Measurements from ENCODE around the gene DLK1. TPM values are rescaled to one million over a fixed set of nuclear protein-coding genes. Genes with fewer than 3 reads are reported as not detected.

DLK1 gene
- total and polyA plus RNA-seq, 11 donors: 1.4 to 52.4 (median 9.3) TPM

GRCh38 chr14:100713705-100714104, 13.0 kb upstream of the DLK1 start:
- intact Hi-C loops (cut with DNase I): no loop called here
- no peak for TF ChIP-seq POLR2A (IDR thresholded peaks at IDR 0.05)
- TF ChIP-seq, protein P1, sequence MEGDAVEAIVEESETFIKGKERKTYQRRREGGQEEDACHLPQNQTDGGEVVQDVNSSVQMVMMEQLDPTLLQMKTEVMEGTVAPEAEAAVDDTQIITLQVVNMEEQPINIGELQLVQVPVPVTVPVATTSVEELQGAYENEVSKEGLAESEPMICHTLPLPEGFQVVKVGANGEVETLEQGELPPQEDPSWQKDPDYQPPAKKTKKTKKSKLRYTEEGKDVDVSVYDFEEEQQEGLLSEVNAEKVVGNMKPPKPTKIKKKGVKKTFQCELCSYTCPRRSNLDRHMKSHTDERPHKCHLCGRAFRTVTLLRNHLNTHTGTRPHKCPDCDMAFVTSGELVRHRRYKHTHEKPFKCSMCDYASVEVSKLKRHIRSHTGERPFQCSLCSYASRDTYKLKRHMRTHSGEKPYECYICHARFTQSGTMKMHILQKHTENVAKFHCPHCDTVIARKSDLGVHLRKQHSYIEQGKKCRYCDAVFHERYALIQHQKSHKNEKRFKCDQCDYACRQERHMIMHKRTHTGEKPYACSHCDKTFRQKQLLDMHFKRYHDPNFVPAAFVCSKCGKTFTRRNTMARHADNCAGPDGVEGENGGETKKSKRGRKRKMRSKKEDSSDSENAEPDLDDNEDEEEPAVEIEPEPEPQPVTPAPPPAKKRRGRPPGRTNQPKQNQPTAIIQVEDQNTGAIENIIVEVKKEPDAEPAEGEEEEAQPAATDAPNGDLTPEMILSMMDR (IDR thresholded peaks at IDR 0.05): no peak
- Histone ChIP-seq H3K9me3 (no peaks in the 10 kb centered on the region), H3K27me3 (peaks cover 0 to 38% (median 12%) of the 10 kb centered on the region in 9 donors), H3K4me3 (no peak overlapping the region), H3K4me1 (peaks cover 0 to 23% (median 7%) of the 10 kb centered on the region in 12 donors), H3K27ac (no peak overlapping the region), H3K36me3 (no peaks in the 10 kb centered on the region)
- no peak for ATAC-seq
- WGBS, 4 donors: 65 to 75% (median 71%) methylated on average over 10 of the region's 10 CpGs
- no peak for DNase-seq

DNA sequence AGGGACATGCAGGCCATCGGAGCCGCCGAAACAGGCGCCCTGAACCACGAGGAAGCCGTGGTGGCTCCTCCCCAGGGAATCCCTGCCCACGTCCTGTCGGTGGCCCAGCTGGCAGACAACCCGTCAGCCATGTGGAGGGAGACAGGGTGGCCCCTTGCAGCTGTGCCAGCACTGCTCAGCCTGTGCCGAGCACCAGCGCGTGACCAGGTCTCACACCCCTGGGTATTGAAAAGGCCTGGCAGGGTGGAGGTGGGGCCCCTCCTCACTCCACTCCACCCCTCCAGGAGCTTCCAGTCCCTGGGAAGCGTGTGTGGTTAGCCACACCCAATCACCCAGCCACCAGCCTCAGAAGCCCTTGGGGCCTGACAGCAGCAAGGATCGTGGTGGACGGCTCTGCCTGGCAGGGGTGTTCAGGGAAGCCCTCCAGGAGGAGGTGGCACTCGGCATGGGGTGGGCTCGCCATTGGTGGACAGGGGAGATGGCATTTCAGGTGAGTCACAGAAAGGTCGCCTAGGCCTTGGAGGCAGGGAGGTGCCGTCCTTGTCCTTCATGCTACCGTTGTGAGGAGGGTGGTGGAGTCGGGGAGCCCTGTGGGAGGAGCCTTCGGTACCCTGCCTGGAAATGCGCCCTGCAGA, 12.3 kb upstream of the DLK1 start:
- TF ChIP-seq, protein P1 (IDR thresholded peaks at IDR 0.05): no peak
- no peak for TF ChIP-seq POLR2A (IDR thresholded peaks at IDR 0.05)
- no peak overlapping the region for H3K27ac ChIP-seq
- no peaks in the 10 kb centered on the region for H3K9me3 ChIP-seq
- H3K4me1 ChIP-seq: peaks cover 0 to 16% (median 4%) of the 10 kb centered on the region in 12 donors
- 59 to 77% (median 62%) methylated on average over 17 to 23 of the region's 23 CpGs for WGBS, 4 donors
- ATAC-seq (peak in 3 of 4 donors; percentile 6 to 44 (median 33)), DNase-seq (no peak)
- peaks cover 0 to 33% (median 5%) of the 10 kb centered on the region in 9 donors for H3K27me3 ChIP-seq
- intact Hi-C loops (cut with DNase I): no loop called here
- H3K4me3 ChIP-seq: no peak overlapping the region
- H3K36me3 ChIP-seq: no peaks in the 10 kb centered on the region

DNA sequence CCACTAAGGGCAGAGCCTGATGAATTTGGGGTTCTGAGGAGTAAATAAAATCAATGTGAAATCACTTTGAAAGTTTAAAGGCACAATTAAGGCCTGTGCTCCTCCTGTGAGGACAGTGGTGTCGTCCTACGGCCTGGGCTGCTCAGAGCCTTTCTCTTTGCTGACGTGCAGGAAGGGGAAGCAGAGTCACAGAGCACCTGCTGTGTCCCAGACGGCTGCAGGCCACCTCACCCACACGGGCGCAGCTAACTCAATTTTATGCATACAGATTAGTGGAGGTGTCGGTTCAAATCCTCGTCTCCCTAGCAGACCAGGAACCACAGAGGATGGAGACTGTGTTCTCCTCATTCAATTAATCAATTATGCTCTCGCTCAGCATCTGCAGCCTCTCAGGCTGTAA, 11.4 kb upstream of the DLK1 start:
- Histone ChIP-seq H3K27ac (no peak overlapping the region), H3K36me3 (no peaks in the 10 kb centered on the region), H3K4me3 (no peak overlapping the region), H3K27me3 (peaks cover 0 to 33% (median 0%) of the 10 kb centered on the region in 9 donors), H3K4me1 (peaks cover 0 to 16% (median 0%) of the 10 kb centered on the region in 12 donors), H3K9me3 (no peaks in the 10 kb centered on the region)
- TF ChIP-seq, protein P1 (IDR thresholded peaks at IDR 0.05): no peak
- DNase-seq (no peak), ATAC-seq (no peak)
- 80 to 89% (median 85%) methylated on average over 9 of the region's 9 CpGs for WGBS, 4 donors
- intact Hi-C loops (cut with DNase I): no loop called here

GRCh38 chr14:100715803-100716202, 10.9 kb upstream of the DLK1 start:
- Histone ChIP-seq H3K9me3 (no peaks in the 10 kb centered on the region), H3K27me3 (peaks cover 0 to 31% (median 0%) of the 10 kb centered on the region in 9 donors), H3K4me1 (peaks cover 0 to 13% (median 0%) of the 10 kb centered on the region in 12 donors), H3K36me3 (no peaks in the 10 kb centered on the region), H3K27ac (no peak overlapping the region), H3K4me3 (no peak overlapping the region)
- TF ChIP-seq, protein P1 (IDR thresholded peaks at IDR 0.05): no peak
- TF ChIP-seq POLR2A (IDR thresholded peaks at IDR 0.05): no peak
- intact Hi-C loops (cut with DNase I): no loop called here
- DNase-seq (no peak), ATAC-seq (no peak)
- WGBS, 4 donors: 66 to 80% (median 74%) methylated on average over 2 of the region's 2 CpGs

Measured in heart left ventricle (tissue), 16 donors.